HCT116 (cell line): ENCODE results near the gene MYO16. TPM values are rescaled to one million over a fixed set of nuclear protein-coding genes. Genes with fewer than 3 reads are reported as not detected.

Experiments
- ATAC-seq: fragments of 200-7000 bp; cut with Tn5 transposase; 2 replicates; pipeline ENCODE4 v1.9.1; 2020; ENCODE audit warnings: mild to moderate bottlenecking, moderate library complexity
- BruUV-seq: library from RNA; stranded (reverse); fragments of 400-500 nt; replicated peaks from 2 replicates; lab custom pipeline; 2021; lab: Mats Ljungman, UMichigan
- CTCF ChIA-PET: fragments of 300-600 bp; sonication (Branson Sonifier 250); formaldehyde crosslinking; loops from one replicate; lab custom pipeline; 2021; ENCODE audit warnings: antibody characterized with exemption; lab: Charles Lee
- POLR2A ChIA-PET: fragments of 300-600, 350-600 bp; sonication (Branson Sonifier 250); formaldehyde crosslinking; loops from one replicate; lab custom pipeline; 2021; ENCODE audit warnings: antibody characterized with exemption; lab: Charles Lee
- RAD21 ChIA-PET, 2 experiments: fragments of 300-600 bp; sonication (Branson Sonifier 250); formaldehyde crosslinking; loops; one replicate each; lab custom pipeline; 2023; ENCODE audit warnings: low total read pairs in 2 of 2; ENCODE audit not compliant: uncharacterized antibody in 2 of 2, unreplicated experiment in 2 of 2, low non-redundant PET in 1 of 2; lab: Charles Lee
- DNase-seq: peaks from one replicate; pipeline ENCODE4 v3.0.0-alpha.2; 2010; ENCODE audit warnings: low read depth, low spot score
- H2AFZ ChIP-seq: fragments of 200-600 bp; shearing (Covaris generic), sonication (generic); 2 replicates; pipeline ENCODE4 v1.6.1; 2017; ENCODE audit warnings: low read depth, mixed run types, mixed read lengths, antibody characterized with exemption, low read length; ENCODE audit not compliant: poor library complexity, severe bottlenecking
- H3K27ac ChIP-seq: 2 replicates; pipeline ENCODE4 v1.5.1; 2012; ENCODE audit warnings: low read depth, low read length
- H3K27me3 ChIP-seq: fragments of 200-600 bp; sonication (generic); 2 replicates; pipeline ENCODE4 v1.6.1; 2016; ENCODE audit warnings: mixed run types, low read length, mixed read lengths; ENCODE audit not compliant: insufficient read depth
- H3K36me3 ChIP-seq, 2 experiments: fragments of 200-500 bp in 1 of 2; fragments of 200-600 bp in 1 of 2; sonication (Bioruptor generic) in 1 of 2; sonication (generic) in 1 of 2; 2 replicates each; pipeline versions ENCODE4 v1.5.1 to v1.6.1; 2014 to 2016; ENCODE audit warnings: low read length in 2 of 2, inconsistent platforms in 1 of 2, mixed read lengths in 1 of 2, mixed run types in 1 of 2; ENCODE audit not compliant: insufficient read depth in 2 of 2, control insufficient read depth in 1 of 2
- H3K4me1 ChIP-seq, 2 experiments: fragments of 200-600 bp in 1 of 2; sonication (generic) in 1 of 2; 2 replicates each; pipeline versions ENCODE4 v1.5.1 to v1.6.1; 2012 to 2017; ENCODE audit warnings: low read length in 2 of 2, inconsistent platforms in 1 of 2, mild to moderate bottlenecking in 1 of 2, mixed read lengths in 1 of 2, mixed run types in 1 of 2, moderate library complexity in 1 of 2; ENCODE audit not compliant: insufficient read depth in 2 of 2, control insufficient read depth in 1 of 2
- H3K4me2 ChIP-seq: fragments of 200-600 bp; sonication (generic); 2 replicates; pipeline ENCODE4 v1.6.1; 2017; ENCODE audit warnings: mixed run types, low read length, mixed read lengths
- H3K4me3 ChIP-seq, 2 experiments: fragments of 200-600 bp in 1 of 2; sonication (generic) in 1 of 2; replicated peaks in 1 of 2; 2 replicates each; pipeline ENCODE4 v1.5.1; 2011 to 2016; ENCODE audit warnings: low read length in 2 of 2, control low read depth in 1 of 2, low read depth in 1 of 2, mild to moderate bottlenecking in 1 of 2, mixed read lengths in 1 of 2, mixed run types in 1 of 2
- H3K79me2 ChIP-seq: fragments of 200-600 bp; sonication (generic); 2 replicates; pipeline ENCODE4 v1.6.1; 2017; ENCODE audit warnings: mild to moderate bottlenecking, mixed run types, low read length, moderate library complexity, mixed read lengths; ENCODE audit not compliant: insufficient read depth
- H3K9ac ChIP-seq: fragments of 200-600 bp; sonication (generic); 2 replicates; pipeline ENCODE4 v1.6.1; 2016; ENCODE audit warnings: low read length, mixed read lengths
- H3K9me2 ChIP-seq: fragments of 200-600 bp; sonication (generic), shearing (Covaris generic); 2 replicates; pipeline ENCODE4 v1.6.1; 2017; ENCODE audit warnings: mixed run types, mild to moderate bottlenecking, moderate library complexity; ENCODE audit not compliant: insufficient read depth
- H3K9me3 ChIP-seq, 2 experiments: fragments of 200-500 bp in 1 of 2; fragments of 200-600 bp in 1 of 2; sonication (Bioruptor generic) in 1 of 2; sonication (generic) in 1 of 2; 2 replicates each; pipeline ENCODE4 v1.6.1; 2014 to 2017; ENCODE audit warnings: low read length in 2 of 2, mixed read lengths in 2 of 2, inconsistent platforms in 1 of 2, low read depth in 1 of 2, mild to moderate bottlenecking in 1 of 2, mixed run types in 1 of 2, moderate library complexity in 1 of 2; ENCODE audit not compliant: control insufficient read depth in 1 of 2, insufficient read depth in 1 of 2
- H4K20me1 ChIP-seq: fragments of 200-600 bp; sonication (generic), shearing (Covaris generic); 2 replicates; pipeline ENCODE4 v1.6.1; 2017; ENCODE audit warnings: mixed run types, mild to moderate bottlenecking, moderate library complexity; ENCODE audit not compliant: insufficient read depth
- CBX3 ChIP-seq: IDR thresholded peaks from 2 replicates; pipeline ENCODE4 v1.6.1; 2012; ENCODE audit warnings: low read depth
- CEBPB ChIP-seq: IDR thresholded peaks from 2 replicates; pipeline ENCODE4 v1.6.1; 2012; ENCODE audit warnings: low read depth
- ELF1 ChIP-seq: IDR thresholded peaks from 2 replicates; pipeline ENCODE4 v1.6.1; 2012; ENCODE audit warnings: low read depth, borderline replicate concordance
- EZH2 ChIP-seq: fragments of 200-600 bp; sonication (generic); IDR thresholded peaks from 2 replicates; pipeline ENCODE4 v1.6.1; 2017; ENCODE audit warnings: antibody characterized with exemption, mixed run types
- EZH2phosphoT487 ChIP-seq: fragments of 200-600 bp; IDR thresholded peaks from 2 replicates; pipeline ENCODE4 v1.6.1; 2018; ENCODE audit warnings: antibody characterized with exemption, borderline replicate concordance
- FOSL1 ChIP-seq: IDR thresholded peaks from 2 replicates; pipeline ENCODE4 v1.6.1; 2012; ENCODE audit warnings: low read depth
- JUND ChIP-seq: IDR thresholded peaks from 2 replicates; pipeline ENCODE4 v1.6.1; 2012
- POLR2A ChIP-seq: IDR thresholded peaks from 2 replicates; pipeline ENCODE4 v1.7.0; 2011; ENCODE audit warnings: borderline replicate concordance; ENCODE audit not compliant: insufficient read depth, insufficient read length; ENCODE audit errors: extremely low read depth
- POLR2AphosphoS5 ChIP-seq: IDR thresholded peaks from 2 replicates; pipeline ENCODE4 v1.6.1; 2011; ENCODE audit warnings: mild to moderate bottlenecking, low read depth, low read length, moderate library complexity
- RAD21 ChIP-seq: IDR thresholded peaks from 2 replicates; pipeline ENCODE4 v1.6.1; 2012; ENCODE audit warnings: low read depth, mild to moderate bottlenecking
- SIN3A ChIP-seq: IDR thresholded peaks from 2 replicates; pipeline ENCODE4 v1.6.1; 2012; ENCODE audit warnings: low read depth
- SRF ChIP-seq: IDR thresholded peaks from 2 replicates; pipeline ENCODE4 v1.6.1; 2012; ENCODE audit warnings: low read depth
- TCF7L2 ChIP-seq: IDR thresholded peaks from 2 replicates; pipeline ENCODE4 v1.7.0; 2011; ENCODE audit warnings: borderline replicate concordance, inconsistent platforms; ENCODE audit not compliant: insufficient read depth, insufficient read length; ENCODE audit errors: extremely low read depth
- YY1 ChIP-seq: IDR thresholded peaks from 2 replicates; pipeline ENCODE4 v1.6.1; 2011; ENCODE audit warnings: low read length, low read depth, moderate library complexity, mild to moderate bottlenecking; ENCODE audit not compliant: insufficient replicate concordance; ENCODE audit errors: extremely low read depth
- ZFX ChIP-seq: fragments of 450-650 bp; IDR thresholded peaks from 2 replicates; pipeline ENCODE4 v1.6.1; 2017
- ZNF274 ChIP-seq: fragments of 200-500 bp; sonication (Bioruptor generic); IDR thresholded peaks from 2 replicates; pipeline ENCODE4 v1.6.1; 2014; ENCODE audit warnings: mild to moderate bottlenecking, low read depth, low read length, inconsistent platforms
- intact Hi-C: fragments of 100-400 bp; cut with micrococcal nuclease; formaldehyde crosslinking; loops from 2 replicates; pipeline ENCODE4 v1.10.0; 2022
- total RNA-seq: library from RNA; stranded (reverse); gene quantifications from one replicate; pipeline ENCODE4 v1.2.1, GENCODE V29; 2021; ENCODE audit not compliant: unreplicated experiment
- TF ChIP-seq, protein P1 (sequence below): IDR thresholded peaks from 2 replicates; pipeline ENCODE4 v1.6.1; 2012
- TF ChIP-seq, protein P2 (sequence below): IDR thresholded peaks from 2 replicates; pipeline ENCODE4 v1.6.1; 2011; ENCODE audit warnings: mild to moderate bottlenecking, low read length, moderate library complexity; ENCODE audit not compliant: insufficient replicate concordance; ENCODE audit errors: extremely low read depth
- TF ChIP-seq, protein P3 (sequence below): IDR thresholded peaks from 2 replicates; pipeline ENCODE4 v1.6.1; 2012

The MYO16 gene
- total RNA-seq, 1 experiment from 2014 or later = 0.07 TPM

DNA sequence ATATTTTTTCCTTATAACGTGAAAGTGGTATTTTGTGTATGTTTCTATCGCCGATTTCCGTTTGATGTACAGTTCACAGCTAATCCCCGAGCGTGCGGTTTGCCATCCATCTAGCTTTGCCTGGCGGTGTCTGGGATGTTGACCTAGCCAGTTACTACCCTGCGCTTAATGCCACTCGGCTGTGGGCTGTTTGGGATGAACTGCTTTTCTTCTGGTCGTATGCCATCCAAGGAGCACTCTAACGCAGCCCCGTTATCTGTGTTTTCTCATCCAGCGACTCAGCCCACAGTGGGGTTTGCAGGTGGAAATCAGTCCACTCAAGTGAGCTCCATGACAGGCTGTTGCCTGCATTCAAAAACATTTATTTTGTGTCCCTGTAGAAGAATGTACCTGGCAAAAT lies 512.3 kb downstream of the MYO16 start:
- CTCF ChIA-PET = no interaction called here
- no TSS peak for BruUV-seq

DNA sequence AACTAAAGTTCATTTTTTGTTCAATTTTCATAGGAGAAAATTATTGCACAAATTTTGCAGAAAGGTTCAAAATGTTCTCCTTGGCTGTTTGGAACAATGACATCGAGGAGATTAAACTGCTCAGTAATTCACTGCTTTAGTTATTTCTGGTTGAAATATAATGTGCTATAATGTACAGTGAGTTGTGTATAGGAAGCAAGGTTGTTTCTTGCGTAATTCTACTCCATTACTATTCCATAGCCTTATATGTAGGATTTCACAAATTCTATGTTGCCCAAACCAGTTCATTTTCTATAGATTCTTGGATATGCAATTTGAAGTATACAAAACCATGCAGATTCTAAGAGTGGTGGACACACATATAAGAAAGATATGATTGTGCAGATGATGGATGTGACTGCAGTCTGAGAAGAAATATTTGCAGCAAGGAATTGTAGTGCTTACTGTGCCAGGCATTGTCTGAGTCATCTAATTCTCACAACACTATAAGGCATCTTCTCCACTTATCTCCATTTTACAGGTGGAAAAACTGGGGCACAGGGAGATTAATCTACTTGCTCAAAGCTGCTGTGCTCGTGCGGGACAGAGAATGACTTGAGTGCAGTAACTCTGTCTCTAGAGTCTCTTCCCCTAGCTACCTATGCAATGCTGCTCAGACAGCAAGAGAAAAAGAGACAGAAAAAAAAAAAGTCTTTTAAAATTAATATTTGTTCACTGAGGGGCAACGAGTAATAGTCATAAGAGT lies 515.5 kb downstream of the MYO16 start:
- BruUV-seq = no TSS peak
- TF ChIP-seq ZNF274 = no peak
- no peak for TF ChIP-seq FOSL1
- TF ChIP-seq ELF1 = no peak
- no peak for TF ChIP-seq CEBPB
- no peak for TF ChIP-seq SRF
- no peak for TF ChIP-seq POLR2A
- TF ChIP-seq ZFX = no peak
- no peak for TF ChIP-seq EZH2
- no peak for TF ChIP-seq CBX3
- no peak for TF ChIP-seq TCF7L2
- TF ChIP-seq POLR2AphosphoS5 = no peak
- no peak for TF ChIP-seq YY1
- TF ChIP-seq, protein P1, sequence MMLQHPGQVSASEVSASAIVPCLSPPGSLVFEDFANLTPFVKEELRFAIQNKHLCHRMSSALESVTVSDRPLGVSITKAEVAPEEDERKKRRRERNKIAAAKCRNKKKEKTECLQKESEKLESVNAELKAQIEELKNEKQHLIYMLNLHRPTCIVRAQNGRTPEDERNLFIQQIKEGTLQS = no peak
- no peak for TF ChIP-seq SIN3A
- TF ChIP-seq, protein P2, sequence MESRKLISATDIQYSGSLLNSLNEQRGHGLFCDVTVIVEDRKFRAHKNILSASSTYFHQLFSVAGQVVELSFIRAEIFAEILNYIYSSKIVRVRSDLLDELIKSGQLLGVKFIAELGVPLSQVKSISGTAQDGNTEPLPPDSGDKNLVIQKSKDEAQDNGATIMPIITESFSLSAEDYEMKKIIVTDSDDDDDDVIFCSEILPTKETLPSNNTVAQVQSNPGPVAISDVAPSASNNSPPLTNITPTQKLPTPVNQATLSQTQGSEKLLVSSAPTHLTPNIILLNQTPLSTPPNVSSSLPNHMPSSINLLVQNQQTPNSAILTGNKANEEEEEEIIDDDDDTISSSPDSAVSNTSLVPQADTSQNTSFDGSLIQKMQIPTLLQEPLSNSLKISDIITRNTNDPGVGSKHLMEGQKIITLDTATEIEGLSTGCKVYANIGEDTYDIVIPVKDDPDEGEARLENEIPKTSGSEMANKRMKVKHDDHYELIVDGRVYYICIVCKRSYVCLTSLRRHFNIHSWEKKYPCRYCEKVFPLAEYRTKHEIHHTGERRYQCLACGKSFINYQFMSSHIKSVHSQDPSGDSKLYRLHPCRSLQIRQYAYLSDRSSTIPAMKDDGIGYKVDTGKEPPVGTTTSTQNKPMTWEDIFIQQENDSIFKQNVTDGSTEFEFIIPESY = no peak
- TF ChIP-seq JUND = no peak
- TF ChIP-seq EZH2phosphoT487 = no peak

More for the DNA sequence above, 512.3 kb downstream of the MYO16 start:
- TF ChIP-seq POLR2A = no peak
- TF ChIP-seq, protein P3, sequence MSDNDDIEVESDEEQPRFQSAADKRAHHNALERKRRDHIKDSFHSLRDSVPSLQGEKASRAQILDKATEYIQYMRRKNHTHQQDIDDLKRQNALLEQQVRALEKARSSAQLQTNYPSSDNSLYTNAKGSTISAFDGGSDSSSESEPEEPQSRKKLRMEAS = no peak
- TF ChIP-seq EZH2phosphoT487 = no peak
- TF ChIP-seq RAD21 = no peak
- POLR2A ChIA-PET = no interaction called here
- no peak overlapping the region for H3K4me2 ChIP-seq
- intact Hi-C loops = loop anchor here (10.0 kb wide), 1 partner anchor 273 kb away; no protein-coding TSS in a partner anchor
- no peak overlapping the region for H3K4me3 ChIP-seq
- no peak overlapping the region for H3K27ac ChIP-seq
- H3K36me3 ChIP-seq = no peaks in the 10 kb centered on the region
- H4K20me1 ChIP-seq = no peaks in the 10 kb centered on the region
- H3K27me3 ChIP-seq = no peaks in the 10 kb centered on the region
- no peaks in the 10 kb centered on the region for H3K9me3 ChIP-seq
- H3K9ac ChIP-seq = no peak overlapping the region
- H3K4me1 ChIP-seq = peaks cover 0 to 17% of the 10 kb centered on the region in 2 experiments; a peak in 2 of 4 replicates
- DNase-seq (no peak), ATAC-seq (no peak)
- RAD21 ChIA-PET = no interaction called here
- no peaks in the 10 kb centered on the region for H3K9me2 ChIP-seq
- H3K79me2 ChIP-seq = no peaks in the 10 kb centered on the region
- no peak overlapping the region for H2AFZ ChIP-seq

More for the DNA sequence above, 515.5 kb downstream of the MYO16 start:
- peak overlapping the region; percentile 75 for H2AFZ ChIP-seq
- H3K4me3 ChIP-seq = no peak overlapping the region
- POLR2A ChIA-PET = no interaction called here
- no peak overlapping the region for H3K27ac ChIP-seq
- CTCF ChIA-PET = interaction anchor here (2.3 kb wide), 1 partner anchor 184 kb away, joined by 9 read pairs; no protein-coding TSS in a partner anchor
- H3K9me3 ChIP-seq = no peaks in the 10 kb centered on the region
- peaks cover 3 to 41% of the 10 kb centered on the region in 2 experiments; a peak in 3 of 4 replicates for H3K4me1 ChIP-seq
- no peaks in the 10 kb centered on the region for H3K36me3 ChIP-seq
- no peaks in the 10 kb centered on the region for H4K20me1 ChIP-seq
- no peaks in the 10 kb centered on the region for H3K79me2 ChIP-seq
- H3K9me2 ChIP-seq = no peaks in the 10 kb centered on the region
- DNase-seq (no peak), ATAC-seq (peak; percentile 22; the same call in 1 of the 2 replicates)
- H3K9ac ChIP-seq = no peak overlapping the region
- intact Hi-C loops = loop anchor here (2.0 to 10.0 kb wide), 6 partner anchors 112 to 962 kb away; no protein-coding TSS in a partner anchor
- no peaks in the 10 kb centered on the region for H3K27me3 ChIP-seq
- RAD21 ChIA-PET = no interaction called here
- H3K4me2 ChIP-seq = no peak overlapping the region
